GM12891 (cell line): Measurements from ENCODE around the gene SBK1.

ENCODE experiments used
- DNase-seq: peaks from one replicate; pipeline ENCODE4 v3.0.0; 2011; ENCODE audit warnings: low spot score; ENCODE audit not compliant: insufficient read length
- FAIRE-seq: peaks from 2 replicates; lab custom pipeline; 2011; peaks lifted over from hg19 to GRCh38; lab: Jason Lieb, UNC
- PAX5 ChIP-seq: IDR thresholded peaks from 2 replicates; pipeline ENCODE4 v1.6.1; 2011; ENCODE audit warnings: low read length, moderate library complexity, mild to moderate bottlenecking; ENCODE audit not compliant: insufficient read depth, severe bottlenecking
- POLR2A ChIP-seq: IDR thresholded peaks from 2 replicates; pipeline ENCODE4 v1.6.1; 2011; ENCODE audit warnings: low read depth, low read length, control low read depth
- POLR2AphosphoS5 ChIP-seq: IDR thresholded peaks from 2 replicates; pipeline ENCODE4 v1.6.1; 2011; ENCODE audit warnings: low read depth, low read length, control low read depth
- POU2F2 ChIP-seq: IDR thresholded peaks from 2 replicates; pipeline ENCODE4 v1.6.1; 2011; ENCODE audit warnings: low read depth, mild to moderate bottlenecking, control low read depth, low read length, moderate library complexity
- SPI1 ChIP-seq: IDR thresholded peaks from 2 replicates; pipeline ENCODE4 v1.6.1; 2011; ENCODE audit warnings: low read depth, low read length, control low read depth
- TAF1 ChIP-seq: IDR thresholded peaks from 2 replicates; pipeline ENCODE4 v1.6.1; 2011; ENCODE audit warnings: low read depth, low read length, control low read depth

The SBK1 gene

GRCh38 chr16:28292731-28293600 is 641 bp downstream of the SBK1 start:
- no peak for DNase-seq
- no peak for TF ChIP-seq POU2F2
- FAIRE-seq, result no peak

- DNase-seq (no peak), FAIRE-seq (no peak)
- TF ChIP-seq POLR2A (no peak), POLR2AphosphoS5 (no peak), POU2F2 (no peak), TAF1 (no peak), SPI1 (no peak), PAX5 (no peak)
Measured at GRCh38 chr16:28293601-28293960, 1.3 kb downstream of the SBK1 start.

DNA sequence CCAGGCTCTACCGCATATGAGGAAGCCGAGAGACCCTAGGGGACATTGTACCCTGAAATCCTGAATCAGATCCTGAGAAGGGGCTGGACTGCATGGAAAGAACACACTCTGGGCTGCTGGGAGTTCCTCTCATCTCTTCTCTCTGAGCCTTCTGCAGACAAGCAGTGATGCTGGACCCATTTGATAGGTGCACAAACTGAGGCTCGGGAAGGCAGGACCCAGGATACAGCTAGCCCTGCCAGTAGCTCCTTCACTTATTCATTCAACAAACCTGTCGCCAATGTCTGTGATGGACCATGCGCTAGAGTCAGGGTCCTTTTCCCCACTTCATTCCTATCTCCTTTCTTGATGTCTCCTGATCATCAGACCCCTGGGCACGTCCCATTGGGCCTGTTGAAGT is 1.9 kb downstream of the SBK1 start:
- TF ChIP-seq POU2F2 (no peak), TAF1 (no peak), PAX5 (no peak), SPI1 (no peak), POLR2AphosphoS5 (no peak), POLR2A (no peak)
- DNase-seq (no peak), FAIRE-seq (no peak)

- FAIRE-seq (no peak), DNase-seq (no peak)
- no peak for TF ChIP-seq TAF1
- TF ChIP-seq PAX5, result no peak
- no peak for TF ChIP-seq SPI1
- TF ChIP-seq POLR2AphosphoS5, result no peak
- no peak for TF ChIP-seq POLR2A
- no peak for TF ChIP-seq POU2F2
Measured at GRCh38 chr16:28295276-28295675, 3.0 kb downstream of the SBK1 start.

GRCh38 chr16:28297308-28297707 is 5.0 kb downstream of the SBK1 start:
- FAIRE-seq (no peak), DNase-seq (no peak)
- TF ChIP-seq TAF1 (no peak), POLR2A (no peak), POLR2AphosphoS5 (no peak), PAX5 (no peak), SPI1 (no peak), POU2F2 (no peak)

GRCh38 chr16:28297784-28298510 is 5.6 kb downstream of the SBK1 start:
- no peak for DNase-seq
- no peak for FAIRE-seq
- TF ChIP-seq POLR2A, result no peak
- no peak for TF ChIP-seq POU2F2
- TF ChIP-seq POLR2AphosphoS5, result no peak
- no peak for TF ChIP-seq PAX5
- TF ChIP-seq SPI1, result no peak
- TF ChIP-seq TAF1, result no peak

DNA sequence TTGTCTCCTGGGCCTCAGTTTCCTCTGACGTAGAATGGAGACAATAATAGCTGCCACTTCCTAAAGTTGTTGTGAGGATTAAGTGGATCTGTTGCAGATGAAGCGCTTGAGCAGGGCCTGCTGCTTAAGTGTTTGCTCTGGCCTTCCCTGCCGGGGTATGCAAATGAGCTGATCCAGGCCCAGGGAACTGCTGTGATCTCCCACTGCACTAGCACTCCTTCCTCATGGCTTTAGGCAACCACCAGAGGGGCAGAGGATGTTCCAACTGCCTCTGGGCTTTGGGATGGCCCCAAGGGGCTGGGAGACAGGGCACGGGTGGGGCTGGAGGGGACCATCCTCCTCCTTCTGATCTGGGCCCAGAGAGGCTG is 6.2 kb downstream of the SBK1 start:
- FAIRE-seq, result no peak
- no peak for DNase-seq
- TF ChIP-seq TAF1 (no peak), POU2F2 (no peak), SPI1 (no peak), PAX5 (no peak), POLR2AphosphoS5 (no peak), POLR2A (no peak)

DNA sequence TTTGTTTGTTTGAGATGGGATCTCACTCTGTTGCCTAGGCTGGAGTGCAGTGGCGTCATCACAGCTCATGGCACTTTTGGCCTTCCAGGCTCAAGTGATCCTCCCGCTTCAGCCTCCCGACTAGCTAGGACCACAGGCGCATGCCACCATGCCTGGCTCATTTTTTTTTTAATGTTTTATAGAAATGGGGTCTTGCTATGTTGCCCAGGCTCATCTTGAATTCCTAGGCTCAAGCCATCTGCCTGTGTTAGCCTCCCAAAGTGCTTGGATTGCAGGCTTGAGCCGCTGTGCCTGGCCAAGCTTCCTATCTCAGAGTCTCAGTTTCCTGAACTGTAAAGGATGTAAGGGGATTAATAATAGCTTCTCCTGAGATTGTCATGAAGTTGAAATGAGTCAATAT is 8.0 kb downstream of the SBK1 start:
- TF ChIP-seq POLR2A (no peak), SPI1 (no peak)
- DNase-seq (no peak), FAIRE-seq (no peak)

DNA sequence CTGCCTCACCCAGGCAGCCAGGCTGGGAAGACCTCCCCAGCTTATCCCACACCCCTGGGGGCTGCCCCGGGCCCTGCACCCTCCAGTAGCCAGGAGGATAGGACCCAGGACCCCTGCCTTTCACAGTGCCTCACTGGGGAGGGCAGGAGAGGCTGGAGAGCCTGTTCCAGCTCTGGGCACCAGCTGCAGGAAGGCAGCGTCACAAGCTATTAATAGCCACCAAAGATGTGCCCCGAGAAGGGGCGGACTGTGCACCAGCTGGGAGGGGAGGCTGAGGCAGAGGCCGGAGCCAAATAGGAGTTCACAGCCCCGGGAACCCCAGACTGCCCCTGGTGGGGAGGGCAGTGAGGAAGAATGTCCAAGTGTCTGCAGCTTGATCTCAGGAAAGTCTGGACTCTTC is 8.8 kb downstream of the SBK1 start:
- FAIRE-seq (no peak), DNase-seq (no peak)
- TF ChIP-seq PAX5, result no peak
- no peak for TF ChIP-seq SPI1
- TF ChIP-seq TAF1, result no peak
- no peak for TF ChIP-seq POLR2AphosphoS5
- TF ChIP-seq POLR2A, result no peak
- TF ChIP-seq POU2F2, result no peak
